ENCODE results near the gene SLC24A4. TPM values are rescaled to one million over a fixed set of nuclear protein-coding genes. Genes with fewer than 3 reads are reported as not detected.

Gene SLC24A4
- total RNA-seq, 1 donor from 2014 or later: 3.5 TPM

- no peak for ATAC-seq
- H3K9me3 ChIP-seq: no peaks in the 10 kb centered on the region
- no peak for TF ChIP-seq CTCF (IDR thresholded peaks at IDR 0.05)
- no peak overlapping the region for H3K4me3 ChIP-seq
- H3K27me3 ChIP-seq (ENCODE audit: low read depth): peaks cover 7% of the 10 kb centered on the region
- DNase-seq: no peak
- no peak overlapping the region for H3K27ac ChIP-seq
- no peaks in the 10 kb centered on the region for H3K36me3 ChIP-seq
- no peaks in the 10 kb centered on the region for H3K4me1 ChIP-seq
- intact Hi-C loops (cut with DNase I): no loop called here
Observed at GRCh38 chr14:92280554-92281262, 42.3 kb upstream of the SLC24A4 start.

GRCh38 chr14:92282669-92283068 lies 40.3 kb upstream of the SLC24A4 start:
- DNase-seq (no peak), ATAC-seq (no peak)
- no peak overlapping the region for H3K4me3 ChIP-seq
- H3K36me3 ChIP-seq: no peaks in the 10 kb centered on the region
- H3K9me3 ChIP-seq: no peaks in the 10 kb centered on the region
- no peak for TF ChIP-seq CTCF (IDR thresholded peaks at IDR 0.05)
- intact Hi-C loops (cut with DNase I): no loop called here
- H3K27me3 ChIP-seq (ENCODE audit: low read depth): peaks cover 6% of the 10 kb centered on the region
- no peaks in the 10 kb centered on the region for H3K4me1 ChIP-seq
- no peak overlapping the region for H3K27ac ChIP-seq

- H3K9me3 ChIP-seq: no peaks in the 10 kb centered on the region
- H3K36me3 ChIP-seq: no peaks in the 10 kb centered on the region
- H3K4me3 ChIP-seq: no peak overlapping the region
- no peak overlapping the region for H3K27ac ChIP-seq
- H3K4me1 ChIP-seq: no peaks in the 10 kb centered on the region
- no peak for DNase-seq
- no peak for TF ChIP-seq CTCF (IDR thresholded peaks at IDR 0.05)
- no peaks in the 10 kb centered on the region for H3K27me3 ChIP-seq (ENCODE audit: low read depth)
- intact Hi-C loops (cut with DNase I): no loop called here
- no peak for ATAC-seq
Observed at GRCh38 chr14:92285311-92285710, 37.7 kb upstream of the SLC24A4 start.

- Histone ChIP-seq H3K27ac (no peak overlapping the region), H3K27me3 (ENCODE audit: low read depth) (no peaks in the 10 kb centered on the region), H3K36me3 (no peaks in the 10 kb centered on the region), H3K4me3 (no peak overlapping the region), H3K4me1 (no peaks in the 10 kb centered on the region), H3K9me3 (no peaks in the 10 kb centered on the region)
- TF ChIP-seq CTCF (IDR thresholded peaks at IDR 0.05): no peak
- intact Hi-C loops (cut with DNase I): no loop called here
- ATAC-seq (no peak), DNase-seq (no peak)
Observed at GRCh38 chr14:92287987-92288386, 35.0 kb upstream of the SLC24A4 start.

- Histone ChIP-seq H3K27me3 (ENCODE audit: low read depth) (no peaks in the 10 kb centered on the region), H3K27ac (no peak overlapping the region), H3K36me3 (no peaks in the 10 kb centered on the region), H3K9me3 (no peaks in the 10 kb centered on the region), H3K4me3 (no peak overlapping the region), H3K4me1 (no peaks in the 10 kb centered on the region)
- DNase-seq (no peak), ATAC-seq (no peak)
- intact Hi-C loops (cut with DNase I): no loop called here
- TF ChIP-seq CTCF (IDR thresholded peaks at IDR 0.05): no peak
Observed at GRCh38 chr14:92288994-92289660, 33.8 kb upstream of the SLC24A4 start.

Data from lower lobe of right lung (tissue), 2 donors.